Prostate gland (tissue), 2 donors: ENCODE measurements around the gene SLCO3A1.

Experiments
- CTCF ChIP-seq, 4 experiments: fragments of 200-600 bp in 2 of 4; fragments of 450-650 bp in 2 of 4; sonication (generic) in 2 of 4; IDR thresholded peaks; 1 replicate in 3 of 4; 2 replicates in 1 of 4; pipeline ENCODE4 v1.5.1; 2016 to 2019; ENCODE audit warnings: antibody characterized with exemption in 4 of 4, mild to moderate bottlenecking in 2 of 4, moderate library complexity in 2 of 4
- POLR2A ChIP-seq: fragments of 450-650 bp; IDR thresholded peaks from one replicate; pipeline ENCODE4 v1.6.1; 2016; ENCODE audit warnings: antibody characterized with exemption, mild to moderate bottlenecking

- TF ChIP-seq CTCF (IDR thresholded peaks at IDR 0.05), result no peak
- no peak for TF ChIP-seq POLR2A
Observed at GRCh38 chr15:92012881-92013280, 159.4 kb downstream of the SLCO3A1 start.
